Fibroblast of peridontal ligament (primary cell): ENCODE measurements around the gene RIPPLY1.

Experiments used
- DNase-seq: peaks from one replicate; pipeline ENCODE4 v3.0.0-alpha.2; 2010; ENCODE audit errors: extremely low read depth

The RIPPLY1 gene, protein sequence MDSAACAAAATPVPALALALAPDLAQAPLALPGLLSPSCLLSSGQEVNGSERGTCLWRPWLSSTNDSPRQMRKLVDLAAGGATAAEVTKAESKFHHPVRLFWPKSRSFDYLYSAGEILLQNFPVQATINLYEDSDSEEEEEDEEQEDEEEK

DNA sequence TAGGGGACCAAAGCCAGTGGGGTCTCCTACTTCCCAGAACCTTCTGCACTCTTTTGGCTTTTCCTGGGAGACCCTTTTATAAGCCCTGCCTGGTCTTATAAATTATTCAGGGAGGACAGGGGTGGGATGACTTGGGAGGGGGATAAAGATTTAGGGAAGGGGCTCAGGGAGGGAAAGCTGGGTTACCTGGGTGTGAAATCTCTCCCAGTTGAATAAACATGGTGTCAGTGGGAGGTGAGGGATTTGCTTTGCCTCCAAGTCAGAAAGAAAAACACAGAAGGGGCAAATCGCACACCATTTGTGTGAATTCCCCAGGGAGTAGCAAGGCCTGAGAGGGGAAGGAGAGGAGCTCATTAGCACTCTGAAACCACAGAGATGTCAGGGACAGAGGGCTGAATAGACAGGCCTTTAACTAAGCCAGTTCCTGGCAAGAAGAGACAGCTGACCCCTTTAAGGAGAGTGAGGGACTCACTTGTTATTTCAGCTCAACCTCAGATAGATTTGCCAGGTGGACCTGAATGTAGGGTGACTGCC lies at the start of gene RIPPLY1:
Gene RIPPLY1 (minus strand): TSS at position 51 of the 534 bp plus-strand sequence. CDS start 54 bp downstream, outside the sequence.
- DNase-seq = no peak

DNA sequence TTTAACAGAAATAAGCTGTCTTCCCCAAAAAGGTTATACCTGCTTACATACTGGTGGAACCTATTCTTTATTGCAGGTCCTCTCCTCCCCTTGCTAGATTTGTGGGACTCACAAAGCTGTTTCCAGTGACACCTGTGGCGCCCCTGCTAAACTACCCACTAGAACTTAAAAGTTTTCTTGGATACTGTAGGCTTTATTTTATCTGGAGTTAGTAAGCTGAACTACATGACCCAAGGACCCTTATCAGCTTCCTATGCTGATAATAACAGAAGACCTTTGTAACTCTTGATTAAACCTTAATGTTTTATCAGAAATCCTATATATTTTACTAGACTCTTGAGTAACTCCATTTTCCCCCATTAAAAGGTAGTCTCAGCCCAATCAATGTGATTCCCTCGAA lies 49.4 kb upstream of the RIPPLY1 start:
- no peak for DNase-seq

DNA sequence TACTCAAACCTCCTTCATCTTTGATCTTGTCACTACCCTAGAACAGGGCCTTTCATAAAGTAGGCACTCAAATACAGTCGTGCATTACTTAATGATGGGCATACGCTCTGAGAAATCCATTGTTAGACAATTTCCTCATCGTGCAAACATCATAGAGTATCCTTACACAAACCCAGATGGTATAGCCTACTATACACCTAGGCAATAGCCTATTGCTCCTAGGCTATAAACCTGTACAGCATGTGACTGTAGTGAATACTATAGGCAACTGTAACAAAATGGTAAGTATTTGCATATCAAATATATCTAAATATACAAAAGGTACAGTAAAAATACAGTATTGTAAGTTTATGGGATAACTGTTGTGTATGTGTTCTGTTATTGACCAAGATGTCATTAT lies 48.9 kb upstream of the RIPPLY1 start:
- DNase-seq = no peak

DNA sequence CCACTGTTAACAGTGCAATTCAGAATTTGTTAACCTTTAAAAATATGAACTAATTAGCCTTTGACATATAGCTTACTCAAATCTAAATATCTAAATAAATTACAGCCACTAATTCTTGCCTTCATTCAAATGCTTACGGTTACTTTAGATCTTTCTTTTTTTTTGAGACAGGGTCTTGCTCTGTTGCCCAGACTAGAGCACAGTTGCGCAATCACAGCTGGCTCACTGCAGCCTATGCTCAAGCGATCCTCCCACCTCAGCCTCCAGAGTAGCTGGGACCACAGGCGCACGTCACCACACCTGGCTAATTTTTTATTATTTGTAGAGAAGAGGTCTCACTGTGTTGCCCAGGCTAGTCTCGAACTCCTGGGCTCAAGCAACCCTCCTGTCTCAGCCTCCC lies 48.1 kb upstream of the RIPPLY1 start:
- DNase-seq = no peak

DNA sequence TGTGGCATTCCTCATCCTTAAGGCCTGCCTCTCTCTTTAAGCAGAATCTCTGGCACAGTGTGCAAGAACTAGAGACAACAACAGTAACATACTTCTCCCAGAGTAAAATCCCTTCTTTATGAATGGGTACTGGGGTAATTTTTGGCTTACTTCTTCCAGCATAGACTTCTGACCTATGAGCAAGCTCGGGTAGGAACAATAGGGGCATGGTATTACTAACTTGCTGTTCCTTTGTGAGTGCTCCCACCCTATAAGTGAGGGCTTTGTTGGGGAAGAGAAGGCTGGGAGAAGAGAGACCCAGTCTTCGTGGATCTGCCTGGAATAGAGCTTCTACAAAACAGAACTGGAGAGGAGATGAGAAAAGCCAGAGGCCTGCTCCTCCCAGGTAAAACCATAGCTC lies 47.2 kb upstream of the RIPPLY1 start:
- no peak for DNase-seq

DNA sequence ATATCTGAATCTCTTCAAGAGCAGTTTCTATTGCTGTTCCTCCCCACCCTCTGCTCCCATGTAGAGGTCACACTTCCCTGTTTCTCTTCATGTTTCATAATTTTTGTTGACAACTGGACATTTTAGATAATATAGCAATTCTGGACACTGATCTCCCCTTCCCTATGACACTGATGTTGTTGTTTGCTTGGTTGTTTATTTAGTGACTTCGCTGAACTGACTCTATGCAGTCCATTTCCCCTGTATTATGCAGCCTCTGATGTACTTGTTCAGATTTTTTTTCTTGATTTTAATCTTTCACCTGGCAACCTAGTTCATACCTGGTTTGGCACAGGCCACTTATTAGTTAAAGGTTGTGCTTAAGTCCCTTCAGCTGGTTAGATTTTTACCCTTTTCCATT lies 46.2 kb upstream of the RIPPLY1 start:
- DNase-seq = no peak

DNA sequence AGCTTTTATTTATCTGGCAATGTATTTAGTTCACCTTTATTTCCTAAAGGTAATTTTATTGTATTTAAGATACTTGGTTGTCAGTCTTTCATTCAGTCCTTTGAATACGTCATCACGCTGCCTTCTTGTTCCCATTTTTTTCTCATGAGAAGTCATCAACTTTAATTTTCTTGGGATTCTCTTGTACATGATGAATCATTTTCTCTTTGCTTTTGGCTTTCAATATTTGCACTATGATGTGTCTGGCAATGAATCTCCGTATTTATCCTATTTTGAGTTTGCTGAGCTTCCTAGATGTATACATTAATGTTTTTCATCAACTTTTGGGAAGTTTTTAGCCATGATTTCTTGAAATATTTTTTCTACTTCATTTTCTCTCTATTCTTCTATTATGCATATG lies 45.5 kb upstream of the RIPPLY1 start:
- DNase-seq = no peak

DNA sequence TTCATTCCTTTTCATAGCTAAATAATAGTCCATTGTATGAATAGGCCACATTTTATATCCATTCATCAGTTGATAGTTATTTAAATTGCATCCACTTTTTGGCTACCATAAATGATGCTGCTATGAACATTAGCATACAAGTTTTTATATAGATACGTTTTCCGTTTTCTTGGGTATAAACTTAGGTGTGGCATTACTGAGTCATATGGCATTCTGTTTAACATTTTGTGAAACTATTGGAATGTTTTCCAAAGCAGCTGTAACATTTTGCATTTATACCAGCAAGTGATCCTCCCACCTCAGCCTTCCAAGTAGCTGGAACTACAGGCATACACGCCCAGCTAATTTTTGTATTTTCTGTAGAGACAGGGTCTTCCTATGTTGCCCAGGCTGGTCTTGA lies 43.3 kb upstream of the RIPPLY1 start:
- no peak for DNase-seq

DNA sequence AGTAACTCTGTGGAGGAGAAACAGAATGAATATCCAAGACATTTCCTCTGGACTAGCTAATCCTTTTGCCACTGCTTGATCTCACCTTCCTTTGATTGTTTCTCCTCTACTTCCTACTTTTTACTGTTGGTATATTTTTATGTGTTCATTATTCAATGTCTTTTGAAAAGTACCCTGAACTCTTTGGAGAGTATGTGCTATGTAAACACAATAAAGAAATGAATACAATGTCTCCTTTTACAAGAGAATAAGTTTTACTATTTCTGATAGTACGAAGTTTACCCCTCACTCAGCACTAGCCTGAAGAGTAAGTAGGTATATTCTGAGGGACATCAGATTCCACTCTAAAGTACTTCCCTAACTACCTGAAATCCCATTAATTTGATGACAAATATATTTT lies 36.9 kb upstream of the RIPPLY1 start:
- no peak for DNase-seq

DNA sequence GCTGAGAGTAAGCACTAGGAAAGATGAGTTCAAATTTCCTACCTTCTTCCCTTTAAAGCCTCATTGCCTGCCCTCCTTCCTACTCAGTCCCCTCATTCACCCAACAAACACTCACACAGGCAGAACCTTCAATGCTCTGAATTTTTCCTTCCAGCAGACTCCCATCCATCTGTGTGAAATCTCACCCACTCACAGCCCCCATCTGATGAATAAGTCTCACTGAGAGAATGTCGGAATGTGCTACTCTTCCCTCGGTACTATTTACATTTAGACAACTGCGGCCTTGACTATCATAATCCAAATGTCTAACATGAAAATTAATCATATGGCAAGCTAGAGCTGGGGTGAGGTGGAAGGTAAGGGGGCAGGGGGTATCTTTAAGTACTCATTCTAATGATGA lies 36.4 kb upstream of the RIPPLY1 start:
- DNase-seq = no peak

DNA sequence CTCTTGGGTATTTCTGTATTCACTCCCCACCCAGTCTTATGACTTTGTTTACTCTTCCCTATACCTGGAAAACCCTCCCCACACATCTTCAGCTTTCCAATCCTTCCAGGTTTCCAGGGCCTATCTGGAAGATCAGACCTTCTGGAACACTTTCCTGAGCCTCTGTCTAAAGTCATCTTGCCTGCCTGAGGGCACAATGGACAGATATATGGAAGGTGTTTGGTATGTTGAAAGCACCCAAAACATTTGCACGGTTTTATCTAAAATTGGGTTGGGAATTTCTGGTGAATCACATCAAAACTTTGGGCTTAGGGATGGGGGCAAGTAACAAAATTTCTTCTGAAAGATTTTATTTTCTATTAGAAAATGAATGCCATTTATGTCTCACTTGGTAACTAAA lies 33.1 kb upstream of the RIPPLY1 start:
- DNase-seq = no peak

DNA sequence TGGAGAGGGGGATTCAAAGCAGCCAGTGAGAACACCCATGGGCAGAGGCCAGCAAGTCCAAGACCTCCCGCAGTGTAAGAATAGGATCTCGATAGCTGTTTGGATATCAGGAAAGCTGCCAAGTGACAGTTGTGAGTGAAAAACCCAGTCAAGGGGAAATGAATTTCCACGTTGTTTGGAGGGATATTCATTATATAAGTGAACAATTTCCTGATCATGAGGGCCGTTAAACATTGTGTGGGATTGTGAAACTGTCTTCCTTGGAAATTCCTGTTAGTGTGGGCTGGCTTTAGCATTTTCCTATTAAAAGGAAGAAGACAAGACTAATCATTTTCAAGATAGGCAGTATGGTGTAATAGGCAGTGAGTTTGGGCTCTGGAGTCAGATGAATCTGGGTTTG lies 32.0 kb upstream of the RIPPLY1 start:
- no peak for DNase-seq

DNA sequence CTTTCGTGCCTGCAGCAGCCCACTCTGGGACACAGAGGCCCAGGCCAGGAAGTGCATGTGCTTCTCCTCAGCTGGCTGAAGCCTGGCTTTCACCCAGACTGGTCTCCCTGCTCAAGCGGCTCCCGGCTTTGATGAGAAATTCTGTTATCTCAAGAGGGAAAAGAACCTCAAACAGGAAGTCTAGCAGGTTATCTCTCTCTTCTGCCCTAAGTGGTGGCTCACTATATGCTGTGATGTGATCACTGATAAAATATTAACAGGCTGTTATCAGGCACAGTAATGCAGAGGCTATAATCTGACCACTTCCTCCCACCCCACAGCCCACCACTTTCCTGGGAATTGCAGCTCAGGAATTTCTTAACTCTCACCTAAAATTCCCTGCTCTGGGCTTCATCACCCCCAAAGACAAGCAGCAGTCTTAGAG lies 30.4 kb upstream of the RIPPLY1 start:
- DNase-seq = no peak

DNA sequence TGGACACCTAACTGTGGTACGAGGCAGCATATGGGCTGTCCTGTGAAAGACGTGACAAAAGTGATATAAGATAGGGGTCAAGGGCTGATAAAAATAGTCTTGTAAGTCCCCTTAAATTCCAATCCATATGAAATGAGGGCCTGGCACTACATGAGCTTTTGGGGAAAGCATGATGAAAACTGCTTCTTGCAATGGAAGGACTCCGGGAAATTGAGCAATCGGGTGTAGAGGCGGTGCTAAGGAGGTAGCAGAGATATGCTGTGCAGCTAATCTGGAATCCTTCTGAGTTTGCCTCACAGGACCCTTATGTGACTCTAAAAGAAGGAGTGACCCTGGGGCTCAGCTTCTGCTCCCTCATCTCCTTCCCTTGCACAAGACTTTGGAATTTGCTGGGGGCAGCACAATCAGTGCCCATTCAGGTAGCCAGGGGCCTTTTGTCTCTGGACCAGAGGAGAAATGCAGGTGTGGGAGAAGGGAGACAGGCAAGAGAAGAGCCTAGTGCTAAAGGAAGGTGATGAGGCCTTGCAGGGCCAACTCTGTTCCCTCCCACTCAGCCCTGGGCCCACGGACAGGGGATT lies 29.9 kb upstream of the RIPPLY1 start:
- DNase-seq = peak; percentile 21

DNA sequence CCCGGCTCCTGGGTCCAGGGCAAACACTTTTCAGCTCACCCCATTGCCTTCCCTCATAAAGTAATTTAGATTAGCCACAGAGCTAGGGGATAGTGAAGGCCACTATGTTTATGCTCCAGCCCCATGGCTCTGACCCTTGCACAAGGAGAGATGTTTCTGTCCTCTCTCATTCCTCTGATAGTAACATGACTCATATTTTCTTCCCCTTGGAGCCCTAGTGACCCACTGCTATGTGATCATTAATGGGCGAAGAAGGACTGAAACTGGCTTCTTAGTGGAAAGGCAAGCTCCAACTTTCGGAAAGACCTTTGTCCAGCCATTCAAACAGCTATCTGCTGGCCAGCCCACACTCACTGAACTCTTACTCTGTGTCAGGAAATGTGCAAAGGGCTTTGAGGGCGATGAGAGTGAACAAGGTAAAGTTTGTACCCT lies 29.4 kb upstream of the RIPPLY1 start:
- DNase-seq = peak; percentile 9

DNA sequence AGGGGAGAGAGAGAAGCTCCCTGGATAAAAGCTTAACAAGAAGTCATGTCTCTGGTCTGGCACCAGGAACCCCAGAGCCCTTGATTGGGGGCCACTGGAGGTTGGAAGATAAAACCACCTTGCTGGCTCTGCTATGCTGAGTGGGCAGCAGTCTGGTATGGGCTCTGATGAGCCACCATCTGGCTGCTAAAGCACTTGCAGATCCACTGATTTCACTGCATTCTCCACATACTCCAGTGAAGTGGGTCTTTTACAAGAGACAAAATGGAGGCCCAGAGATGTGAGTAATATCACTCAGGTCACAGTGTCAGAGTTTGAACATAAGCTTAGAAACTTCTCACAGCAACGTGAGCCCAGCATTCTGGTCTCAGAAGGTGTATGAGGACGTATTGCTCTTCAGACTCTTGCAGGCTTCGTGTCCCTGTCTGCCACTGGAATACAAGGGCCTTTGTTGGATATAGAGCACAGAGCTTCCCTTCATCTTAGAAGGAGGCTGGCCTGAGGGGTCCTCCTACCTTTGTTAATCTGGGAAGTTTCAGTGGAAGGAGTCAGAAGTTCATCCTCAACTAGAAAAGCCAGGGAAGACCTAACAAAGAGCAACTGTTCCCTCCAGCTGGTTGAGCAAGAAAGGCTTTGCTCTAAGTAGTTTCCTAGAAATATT lies 28.8 kb upstream of the RIPPLY1 start:
- DNase-seq = no peak

DNA sequence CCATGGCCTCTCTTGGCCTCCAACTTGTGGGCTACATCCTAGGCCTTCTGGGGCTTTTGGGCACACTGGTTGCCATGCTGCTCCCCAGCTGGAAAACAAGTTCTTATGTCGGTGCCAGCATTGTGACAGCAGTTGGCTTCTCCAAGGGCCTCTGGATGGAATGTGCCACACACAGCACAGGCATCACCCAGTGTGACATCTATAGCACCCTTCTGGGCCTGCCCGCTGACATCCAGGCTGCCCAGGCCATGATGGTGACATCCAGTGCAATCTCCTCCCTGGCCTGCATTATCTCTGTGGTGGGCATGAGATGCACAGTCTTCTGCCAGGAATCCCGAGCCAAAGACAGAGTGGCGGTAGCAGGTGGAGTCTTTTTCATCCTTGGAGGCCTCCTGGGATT lies 25.1 kb upstream of the RIPPLY1 start:
- DNase-seq = no peak

DNA sequence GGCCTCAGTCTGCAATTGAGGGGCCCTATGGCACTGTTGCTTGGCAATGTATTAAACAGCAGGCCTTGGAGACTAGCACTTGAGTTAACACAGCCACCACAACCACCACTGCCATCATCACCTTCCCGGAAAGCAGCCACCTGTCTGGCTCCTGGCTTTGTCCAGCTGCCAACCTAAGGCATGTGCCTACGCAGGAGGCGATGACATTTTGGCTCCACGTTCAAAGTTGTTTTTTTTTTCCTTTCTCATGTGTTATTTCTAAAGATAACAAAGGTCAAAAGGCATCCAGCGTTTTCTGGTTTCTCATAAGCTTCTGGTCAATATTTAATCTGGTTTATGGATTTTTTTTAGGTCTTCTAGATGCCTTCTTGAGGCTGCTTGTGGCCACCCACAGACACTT lies 24.6 kb upstream of the RIPPLY1 start:
- DNase-seq = no peak

DNA sequence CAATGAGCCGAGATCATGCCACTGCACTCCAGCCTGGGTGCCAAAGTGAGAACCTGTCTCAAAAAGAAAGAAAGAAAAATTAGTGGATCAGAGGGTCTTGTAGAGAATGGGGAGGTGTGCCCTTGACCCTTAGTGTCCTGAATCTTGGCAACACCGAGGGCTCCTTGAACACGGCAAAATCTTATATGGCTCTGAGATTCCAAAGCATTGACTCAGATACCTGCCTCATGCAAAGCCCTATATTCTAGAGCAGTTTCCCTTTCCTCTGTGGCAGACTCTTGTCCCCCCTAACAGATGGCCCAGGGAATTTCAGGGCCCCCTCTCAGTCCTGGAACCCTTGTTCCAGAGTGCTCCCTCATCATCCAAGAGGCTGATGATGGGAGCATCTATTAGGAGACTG lies 23.9 kb upstream of the RIPPLY1 start:
- DNase-seq = no peak

DNA sequence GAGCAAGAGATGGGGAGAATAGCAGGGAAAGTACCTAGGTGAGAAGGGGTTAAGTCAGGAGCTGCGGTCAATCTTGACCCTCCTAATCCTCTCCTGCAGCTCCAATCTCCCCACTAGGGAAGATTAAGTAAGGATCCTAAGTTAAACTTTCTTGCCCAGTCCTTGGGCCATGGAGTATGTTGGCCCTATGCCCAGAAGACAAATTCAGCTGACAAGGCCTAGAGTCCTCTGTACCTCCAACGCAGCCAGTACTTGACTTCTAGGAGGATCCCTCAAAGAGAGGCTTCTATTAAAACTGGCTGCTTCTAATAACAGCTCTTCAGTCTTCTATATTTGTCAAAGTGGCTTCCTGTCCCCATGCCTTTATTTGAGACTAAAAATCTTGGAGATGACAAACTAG lies 18.5 kb upstream of the RIPPLY1 start:
- no peak for DNase-seq

DNA sequence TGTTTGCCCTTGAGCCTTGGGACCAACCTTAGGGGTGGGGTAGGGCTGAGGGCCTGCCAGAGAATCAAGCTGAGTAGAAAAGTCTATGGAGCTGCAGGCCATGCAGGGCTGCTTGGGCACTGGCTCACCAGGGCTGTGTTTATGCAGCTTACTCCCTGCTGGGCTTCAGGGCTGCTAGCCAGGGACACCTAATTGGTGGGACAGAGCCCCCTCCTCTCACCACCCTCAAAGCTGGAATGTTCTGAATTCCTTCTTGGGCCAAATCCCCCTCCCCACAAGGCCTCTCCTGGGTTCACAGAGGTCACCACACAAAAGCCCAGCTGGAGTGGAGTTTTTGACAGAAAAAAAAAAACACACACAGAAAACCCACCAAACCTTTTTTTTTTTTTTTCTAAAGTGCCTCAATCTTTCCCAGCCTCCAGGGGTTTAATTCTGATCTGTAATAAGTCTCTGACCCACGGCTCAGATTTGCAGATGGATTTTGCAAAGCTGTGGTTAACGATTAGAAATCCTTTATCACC lies 16.9 kb upstream of the RIPPLY1 start, which contains the start of gene CLDN2:
Gene CLDN2 (plus strand): TSS at position 471 of the 521 bp plus-strand sequence. CDS start 7,827 bp downstream, outside the sequence.
- DNase-seq = no peak

DNA sequence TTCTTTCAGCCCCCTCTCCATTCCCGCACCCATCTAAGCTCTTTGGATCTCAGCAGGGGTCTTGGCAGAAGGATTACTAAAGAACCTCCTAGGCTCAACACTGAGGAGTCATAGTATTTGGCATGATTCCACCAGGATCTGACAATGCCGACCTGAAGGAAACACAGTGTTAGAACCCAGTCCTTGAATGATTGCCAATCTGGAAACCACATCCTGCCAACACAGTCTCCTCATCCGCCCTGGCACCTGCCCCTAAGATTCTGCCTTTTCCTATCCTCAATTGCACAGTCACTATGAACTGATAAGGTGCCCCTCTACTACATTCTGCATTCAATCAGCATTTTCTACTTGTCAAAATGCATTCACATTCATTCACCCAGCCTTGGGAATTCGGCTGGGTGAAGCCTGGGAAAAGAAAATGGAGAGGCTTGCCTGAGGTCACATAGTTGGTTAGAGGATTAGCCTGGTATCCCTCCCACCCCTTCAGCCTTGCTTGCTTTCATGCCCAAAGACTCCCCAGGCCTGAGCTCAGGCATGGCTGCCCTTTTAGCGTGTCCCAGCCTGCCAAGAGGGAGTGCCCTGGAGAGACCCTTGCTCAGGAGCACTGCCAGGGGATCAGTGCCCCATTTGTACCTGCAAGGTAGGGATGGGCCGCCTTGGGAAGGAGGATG lies 14.8 kb upstream of the RIPPLY1 start:
- no peak for DNase-seq
